Measurements from ENCODE around the gene ZBTB17.

The ZBTB17 gene

DNA sequence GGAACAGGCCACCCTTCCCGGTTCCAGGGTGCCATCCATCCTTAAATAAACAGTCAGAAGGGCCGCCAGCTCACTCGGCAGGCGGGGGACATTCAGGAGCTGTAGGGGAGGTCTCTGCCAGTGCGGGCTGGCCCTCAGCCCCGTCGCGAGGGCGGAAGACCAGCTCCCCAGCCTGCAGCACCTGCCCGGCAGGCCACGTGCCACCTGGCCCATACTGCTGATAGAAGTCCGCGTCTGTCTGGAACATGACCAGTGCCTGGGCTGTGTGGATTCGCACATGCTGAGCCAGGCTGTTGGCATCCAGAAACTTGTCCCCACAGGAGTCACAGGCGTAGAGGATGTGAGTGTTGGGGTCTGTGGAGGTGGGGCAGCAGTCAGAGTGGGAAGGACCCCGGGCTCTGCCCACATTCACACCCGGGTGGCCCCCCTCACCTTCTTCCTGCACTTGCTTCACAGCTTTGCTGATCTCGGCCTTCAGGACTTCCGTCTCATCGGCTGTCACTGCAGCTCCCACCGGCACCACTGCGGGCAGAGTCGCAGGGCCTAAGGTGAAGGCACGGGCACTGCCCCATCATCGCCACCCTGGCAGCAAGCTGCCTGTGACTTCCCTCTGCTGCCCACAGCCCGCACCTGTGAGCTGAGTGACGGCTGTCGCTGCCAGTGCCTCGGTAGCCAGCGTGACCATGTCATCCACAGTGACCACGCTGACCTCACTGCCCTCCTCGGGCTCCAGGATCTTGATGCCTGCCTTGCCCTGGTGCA is 33.8 kb downstream of the ZBTB17 start:
- Histone ChIP-seq H3K9ac (ENCODE audit: low read depth, low read length, poor library complexity) (no peak overlapping the region), H3K4ac (ENCODE audit: low read length) (no peak overlapping the region)
- no CpG with 5 or more reads among the region's 32 CpGs for WGBS, 2 donors (ENCODE audit: extremely low coverage in 2 of 2, insufficient read length in 2 of 2, insufficient replicate concordance in 1 of 2)

DNA sequence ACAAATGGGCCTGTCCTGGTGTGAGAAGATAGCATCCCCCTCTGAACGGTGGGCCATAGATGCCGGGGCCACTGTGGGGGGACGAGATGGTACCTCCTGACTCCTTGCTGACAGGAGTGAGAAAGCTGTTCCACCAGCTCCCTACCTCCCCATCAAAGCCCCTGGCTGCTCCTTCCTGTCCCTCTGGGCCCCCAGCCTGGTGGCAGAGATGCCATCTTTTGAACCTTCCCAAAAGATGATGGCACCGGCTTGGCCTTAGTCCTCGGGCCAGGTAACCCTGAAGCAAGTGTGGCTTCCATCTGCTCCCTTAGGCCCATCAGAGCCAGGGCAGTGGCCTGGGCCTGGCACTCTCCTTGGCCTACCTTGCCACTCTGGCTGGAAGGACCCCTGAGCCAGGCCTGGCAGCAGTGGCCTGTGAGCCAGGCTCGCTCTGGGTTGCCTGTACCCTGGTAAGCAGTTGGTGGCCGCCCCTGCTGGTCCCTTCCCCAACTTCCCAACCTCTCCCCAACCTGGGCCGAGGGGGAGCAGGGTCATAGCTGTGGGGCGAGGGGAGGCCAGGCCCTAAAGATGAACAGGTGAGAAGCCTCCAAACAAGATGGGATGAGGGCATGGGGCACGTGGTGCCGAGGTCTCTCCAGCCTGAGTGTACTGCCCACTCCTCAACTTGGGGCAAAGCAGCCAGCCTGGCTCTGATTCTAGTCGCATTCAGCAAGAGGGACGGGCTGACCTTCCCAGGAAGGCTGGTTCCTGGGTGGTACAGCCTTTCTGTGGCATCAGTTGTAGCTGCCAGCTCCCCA is 34.7 kb downstream of the ZBTB17 start:
- Histone ChIP-seq H3K36me3 (replicated peaks in 1 of 2; ENCODE audit: control insufficient read depth in 2 of 2, insufficient read depth in 2 of 2, low read length in 2 of 2) (peaks cover 68 to 100% of the 10 kb centered on the region in 2 donors), H3K27ac (replicated peaks; ENCODE audit: low read length) (no peak overlapping the region)
- DNase-seq (ENCODE audit: low spot score) = no peak

More for the DNA sequence above, 33.8 kb downstream of the ZBTB17 start:
- H3K4me3 ChIP-seq (ENCODE audit: low read length in 2 of 2) = peak overlapping the region in 1 of 2 donors; percentile 18
- no peak overlapping the region for H4K8ac ChIP-seq (ENCODE audit: low read depth, low read length)
- peaks cover 0 to 1% of the 10 kb centered on the region in 2 donors for H3K9me3 ChIP-seq (replicated peaks in 1 of 2; ENCODE audit: control insufficient read depth in 2 of 2, insufficient read depth in 1 of 2, low read depth in 1 of 2, low read length in 2 of 2)
- peak overlapping the region; percentile 60 for H2BK5ac ChIP-seq (ENCODE audit: low read length)
- H3K79me1 ChIP-seq (ENCODE audit: low read depth, low read length) = peaks cover 3% of the 10 kb centered on the region
- peak overlapping the region; percentile 93 for H3K23ac ChIP-seq (ENCODE audit: low read depth, low read length, poor library complexity)
- DNase-seq (ENCODE audit: low spot score) = no peak
- H3K4me1 ChIP-seq (ENCODE audit: control insufficient read depth in 2 of 2, insufficient read depth in 1 of 2, low read depth in 1 of 2, low read length in 2 of 2) = no peaks in the 10 kb centered on the region
- no peak overlapping the region for H3K27ac ChIP-seq (replicated peaks; ENCODE audit: low read length)
- H3K36me3 ChIP-seq (replicated peaks in 1 of 2; ENCODE audit: control insufficient read depth in 2 of 2, insufficient read depth in 2 of 2, low read length in 2 of 2) = peaks cover 66 to 100% of the 10 kb centered on the region in 2 donors
- no peak overlapping the region for H2AFZ ChIP-seq (ENCODE audit: low read length)
- no peaks in the 10 kb centered on the region for H3K27me3 ChIP-seq (ENCODE audit: control insufficient read depth in 3 of 3, insufficient read depth in 3 of 3, low read depth in 1 of 3, low read length in 3 of 3)
- no peak overlapping the region for H2BK12ac ChIP-seq (ENCODE audit: low read length)
- no peak overlapping the region for H2BK15ac ChIP-seq (ENCODE audit: low read length)
- H3K18ac ChIP-seq (ENCODE audit: low read length) = no peak overlapping the region
- H3K4me2 ChIP-seq (ENCODE audit: insufficient read depth, low read length, poor library complexity, severe bottlenecking) = no peak overlapping the region
- peak overlapping the region; percentile 5 for H2AK5ac ChIP-seq (ENCODE audit: low read depth, low read length)
- no peak overlapping the region for H4K91ac ChIP-seq (ENCODE audit: low read depth, low read length, poor library complexity)
- H2BK120ac ChIP-seq (ENCODE audit: low read depth, low read length) = no peak overlapping the region
- H3K14ac ChIP-seq (ENCODE audit: low read length) = no peak overlapping the region

DNA sequence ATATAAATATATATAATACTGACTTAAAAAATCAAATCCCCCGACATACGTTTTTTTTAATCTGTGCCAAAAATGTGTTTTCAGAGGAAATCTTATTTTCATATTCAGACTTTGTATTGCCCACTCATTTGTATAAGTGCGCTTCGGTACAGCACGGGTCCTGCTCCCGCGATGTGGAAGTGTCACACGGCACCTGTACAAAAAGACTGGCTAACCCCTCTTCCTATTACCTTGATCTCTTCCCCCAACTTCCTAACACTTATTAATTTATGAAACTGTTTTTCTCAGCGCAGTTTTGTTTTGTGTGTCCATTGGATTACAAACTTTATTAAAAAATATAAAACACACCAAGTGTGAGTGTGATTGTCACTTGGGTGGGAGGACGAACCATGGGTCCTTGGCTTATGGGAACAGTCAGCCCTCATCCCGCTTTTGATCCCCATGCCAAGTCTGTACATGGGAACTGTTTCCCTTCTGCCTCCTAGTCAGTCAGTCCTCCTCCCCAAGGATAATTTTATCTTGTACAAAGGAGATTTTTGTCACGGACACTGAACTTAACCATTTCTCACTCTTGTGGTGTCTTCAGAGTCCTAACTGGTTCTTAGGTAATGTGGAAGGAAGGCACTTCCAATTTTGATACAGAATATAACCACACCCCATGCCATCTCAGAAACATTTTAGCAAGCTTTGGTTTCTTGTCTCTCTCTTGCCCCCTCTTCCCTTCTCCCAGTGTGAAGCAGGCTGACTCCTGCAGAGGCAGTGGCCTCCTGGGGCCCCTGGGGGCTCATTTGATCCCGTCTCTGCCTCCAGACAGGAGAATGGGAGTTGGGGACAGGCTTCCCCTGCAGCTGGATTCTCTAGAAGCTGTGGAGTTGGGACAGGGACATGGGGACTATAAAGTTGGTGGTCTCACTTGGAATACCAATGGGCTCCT is 35.5 kb downstream of the ZBTB17 start:
- Histone ChIP-seq H2AFZ (ENCODE audit: low read length) (no peak overlapping the region), H3K23ac (ENCODE audit: low read depth, low read length, poor library complexity) (no peak overlapping the region), H2AK5ac (ENCODE audit: low read depth, low read length) (no peak overlapping the region), H3K79me1 (ENCODE audit: low read depth, low read length) (peaks cover 4% of the 10 kb centered on the region), H2BK5ac (ENCODE audit: low read length) (no peak overlapping the region), H4K91ac (ENCODE audit: low read depth, low read length, poor library complexity) (no peak overlapping the region), H3K36me3 (replicated peaks in 1 of 2; ENCODE audit: control insufficient read depth in 2 of 2, insufficient read depth in 2 of 2, low read length in 2 of 2) (peaks cover 69 to 100% of the 10 kb centered on the region in 2 donors), H3K18ac (ENCODE audit: low read length) (no peak overlapping the region), H4K8ac (ENCODE audit: low read depth, low read length) (no peak overlapping the region), H3K9ac (ENCODE audit: low read depth, low read length, poor library complexity) (no peak overlapping the region), H3K4me3 (ENCODE audit: low read length in 2 of 2) (no peak overlapping the region), H3K27ac (replicated peaks; ENCODE audit: low read length) (no peak overlapping the region), H2BK12ac (ENCODE audit: low read length) (no peak overlapping the region), H3K9me3 (replicated peaks in 1 of 2; ENCODE audit: control insufficient read depth in 2 of 2, insufficient read depth in 1 of 2, low read depth in 1 of 2, low read length in 2 of 2) (peaks cover 0 to 1% of the 10 kb centered on the region in 2 donors), H2BK15ac (ENCODE audit: low read length) (no peak overlapping the region), H3K14ac (ENCODE audit: low read length) (no peak overlapping the region), H3K27me3 (ENCODE audit: control insufficient read depth in 3 of 3, insufficient read depth in 3 of 3, low read depth in 1 of 3, low read length in 3 of 3) (no peaks in the 10 kb centered on the region), H3K4me1 (ENCODE audit: control insufficient read depth in 2 of 2, insufficient read depth in 1 of 2, low read depth in 1 of 2, low read length in 2 of 2) (no peaks in the 10 kb centered on the region), H3K4ac (ENCODE audit: low read length) (no peak overlapping the region), H2BK120ac (ENCODE audit: low read depth, low read length) (no peak overlapping the region), H3K4me2 (ENCODE audit: insufficient read depth, low read length, poor library complexity, severe bottlenecking) (no peak overlapping the region)
- no peak for DNase-seq (ENCODE audit: low spot score)
- no CpG with 5 or more reads among the region's 13 CpGs for WGBS, 2 donors (ENCODE audit: extremely low coverage in 2 of 2, insufficient read length in 2 of 2, insufficient replicate concordance in 1 of 2)

More for the DNA sequence above, 34.7 kb downstream of the ZBTB17 start:
- Histone ChIP-seq H2BK15ac (ENCODE audit: low read length) (no peak overlapping the region), H3K9me3 (replicated peaks in 1 of 2; ENCODE audit: control insufficient read depth in 2 of 2, insufficient read depth in 1 of 2, low read depth in 1 of 2, low read length in 2 of 2) (peaks cover 0 to 1% of the 10 kb centered on the region in 2 donors), H3K4me3 (ENCODE audit: low read length in 2 of 2) (no peak overlapping the region), H3K14ac (ENCODE audit: low read length) (no peak overlapping the region), H4K91ac (ENCODE audit: low read depth, low read length, poor library complexity) (no peak overlapping the region), H3K27me3 (ENCODE audit: control insufficient read depth in 3 of 3, insufficient read depth in 3 of 3, low read depth in 1 of 3, low read length in 3 of 3) (no peaks in the 10 kb centered on the region), H2BK120ac (ENCODE audit: low read depth, low read length) (no peak overlapping the region), H3K4ac (ENCODE audit: low read length) (no peak overlapping the region), H3K4me2 (ENCODE audit: insufficient read depth, low read length, poor library complexity, severe bottlenecking) (no peak overlapping the region), H2AK5ac (ENCODE audit: low read depth, low read length) (no peak overlapping the region), H2AFZ (ENCODE audit: low read length) (no peak overlapping the region), H3K9ac (ENCODE audit: low read depth, low read length, poor library complexity) (peak overlapping the region; percentile 60), H3K23ac (ENCODE audit: low read depth, low read length, poor library complexity) (peak overlapping the region; percentile 65), H3K18ac (ENCODE audit: low read length) (no peak overlapping the region), H2BK12ac (ENCODE audit: low read length) (peak overlapping the region; percentile 4), H3K79me1 (ENCODE audit: low read depth, low read length) (peaks cover 3% of the 10 kb centered on the region), H4K8ac (ENCODE audit: low read depth, low read length) (no peak overlapping the region), H2BK5ac (ENCODE audit: low read length) (no peak overlapping the region), H3K4me1 (ENCODE audit: control insufficient read depth in 2 of 2, insufficient read depth in 1 of 2, low read depth in 1 of 2, low read length in 2 of 2) (no peaks in the 10 kb centered on the region)
- no CpG with 5 or more reads among the region's 13 CpGs for WGBS, 2 donors (ENCODE audit: extremely low coverage in 2 of 2, insufficient read length in 2 of 2, insufficient replicate concordance in 1 of 2)

All from neuronal stem cell (in vitro differentiated cells).